IMR-90 (cell line): Measurements from ENCODE around the gene MB. TPM values are rescaled to one million over a fixed set of nuclear protein-coding genes. Genes with fewer than 3 reads are reported as not detected.

ENCODE experiments used
- ATAC-seq: fragments of 200-7000 bp; cut with Tn5 transposase; 2 replicates; pipeline ENCODE4 v1.9.1; 2020; ENCODE audit warnings: low read depth, mild to moderate bottlenecking, moderate library complexity
- BruUV-seq: library from RNA; stranded (reverse); fragments of 400-500 nt; replicated peaks from 2 replicates; lab custom pipeline; 2021; lab: Mats Ljungman, UMichigan
- CTCF ChIA-PET: fragments of 300-600 bp; formaldehyde crosslinking; extraction: SDS; loops from one replicate; lab custom pipeline; 2021; ENCODE audit warnings: antibody characterized with exemption; lab: Yijun Ruan, JAX
- POLR2A ChIA-PET: fragments of 300-600 bp; sonication (Branson Sonifier 250); formaldehyde crosslinking; loops from one replicate; lab custom pipeline; 2022; ENCODE audit warnings: antibody characterized with exemption; ENCODE audit not compliant: unreplicated experiment; lab: Charles Lee
- DNase-seq: peaks from one replicate; pipeline ENCODE4 v3.0.0; 2013
- H2AFZ ChIP-seq: replicated peaks from 2 replicates; pipeline ENCODE3; 2013; ENCODE audit warnings: low read length, mild to moderate bottlenecking; ENCODE audit not compliant: poor library complexity
- H2AK5ac ChIP-seq: 2 replicates; pipeline ENCODE4 v1.6.1; 2013; ENCODE audit warnings: low read depth, low read length, inconsistent platforms
- H2AK9ac ChIP-seq: replicated peaks from 2 replicates; pipeline ENCODE3; 2013; ENCODE audit warnings: mild to moderate bottlenecking, low read depth, low read length, moderate library complexity; ENCODE audit not compliant: poor library complexity
- H2BK120ac ChIP-seq: 2 replicates; pipeline ENCODE4 v1.6.1; 2013; ENCODE audit warnings: low read depth, low read length, inconsistent platforms
- H2BK15ac ChIP-seq: 3 replicates; pipeline ENCODE4 v1.6.1; 2013; ENCODE audit warnings: low read depth, low read length, inconsistent platforms
- H2BK20ac ChIP-seq: 2 replicates; pipeline ENCODE4 v1.6.1; 2013; ENCODE audit warnings: low read depth, mild to moderate bottlenecking, inconsistent platforms, low read length, moderate library complexity
- H2BK5ac ChIP-seq: 2 replicates; pipeline ENCODE4 v1.6.1; 2013; ENCODE audit warnings: mild to moderate bottlenecking, low read depth, low read length, inconsistent platforms; ENCODE audit not compliant: poor library complexity, severe bottlenecking
- H3K14ac ChIP-seq: replicated peaks from 2 replicates; pipeline ENCODE4 v1.6.1; 2013; ENCODE audit warnings: low read depth, low read length, inconsistent platforms
- H3K18ac ChIP-seq: 2 replicates; pipeline ENCODE4 v1.6.1; 2013; ENCODE audit warnings: low read depth, low read length, control low read depth
- H3K23ac ChIP-seq: 2 replicates; pipeline ENCODE4 v1.6.1; 2013; ENCODE audit warnings: low read depth, low read length, inconsistent platforms
- H3K27ac ChIP-seq: 2 replicates; pipeline ENCODE4 v1.5.1; 2013; ENCODE audit warnings: mild to moderate bottlenecking, control low read depth, low read length; ENCODE audit not compliant: insufficient read depth
- H3K27me3 ChIP-seq: 2 replicates; pipeline ENCODE4 v1.6.1; 2013; ENCODE audit warnings: low read length; ENCODE audit not compliant: control insufficient read depth, insufficient read depth
- H3K36me3 ChIP-seq: 2 replicates; pipeline ENCODE4 v1.6.1; 2013; ENCODE audit warnings: low read length, mixed read lengths; ENCODE audit not compliant: control insufficient read depth, insufficient read depth
- H3K4ac ChIP-seq: 2 replicates; pipeline ENCODE4 v1.6.1; 2013; ENCODE audit warnings: low read depth, low read length, inconsistent platforms
- H3K4me1 ChIP-seq: 2 replicates; pipeline ENCODE4 v1.6.1; 2013; ENCODE audit warnings: low read length, mixed read lengths; ENCODE audit not compliant: control insufficient read depth, insufficient read depth
- H3K4me2 ChIP-seq: 2 replicates; pipeline ENCODE4 v1.6.1; 2013; ENCODE audit warnings: low read depth, mild to moderate bottlenecking, control low read depth, low read length, moderate library complexity
- H3K4me3 ChIP-seq: 2 replicates; pipeline ENCODE4 v1.5.1; 2013; ENCODE audit warnings: low read depth, mild to moderate bottlenecking, control low read depth, low read length, moderate library complexity; ENCODE audit not compliant: insufficient read depth
- H3K56ac ChIP-seq: 2 replicates; pipeline ENCODE4 v1.6.1; 2013; ENCODE audit warnings: low read length, inconsistent platforms; ENCODE audit not compliant: insufficient read depth; ENCODE audit errors: extremely low read depth
- H3K79me1 ChIP-seq, 2 experiments: 2 replicates each; pipeline ENCODE4 v1.6.1; 2013; ENCODE audit warnings: low read length in 2 of 2, inconsistent platforms in 1 of 2, low read depth in 1 of 2
- H3K9ac ChIP-seq: 2 replicates; pipeline ENCODE4 v1.6.1; 2013; ENCODE audit warnings: low read depth, low read length, control low read depth
- H3K9me1 ChIP-seq: 2 replicates; pipeline ENCODE4 v1.6.1; 2013; ENCODE audit warnings: low read length, inconsistent platforms; ENCODE audit not compliant: insufficient read depth
- H3K9me3 ChIP-seq: 2 replicates; pipeline ENCODE4 v1.6.1; 2013; ENCODE audit warnings: low read length; ENCODE audit not compliant: control insufficient read depth, insufficient read depth
- H4K20me1 ChIP-seq: 2 replicates; pipeline ENCODE4 v1.6.1; 2013; ENCODE audit warnings: low read length, inconsistent platforms; ENCODE audit not compliant: insufficient read depth
- H4K5ac ChIP-seq: 2 replicates; pipeline ENCODE4 v1.6.1; 2013; ENCODE audit warnings: mild to moderate bottlenecking, low read depth, low read length, control low read depth
- H4K8ac ChIP-seq, 2 experiments: 2 replicates each; pipeline ENCODE4 v1.6.1; 2013; ENCODE audit warnings: low read depth in 2 of 2, low read length in 2 of 2, control low read depth in 1 of 2, inconsistent platforms in 1 of 2
- H4K91ac ChIP-seq: 2 replicates; pipeline ENCODE4 v1.6.1; 2013; ENCODE audit warnings: low read depth, low read length, inconsistent platforms; ENCODE audit not compliant: insufficient read depth
- RFX5 ChIP-seq: IDR thresholded peaks from 2 replicates; pipeline ENCODE4 v1.8.0; 2012; ENCODE audit warnings: low read depth, mild to moderate bottlenecking, low read length, moderate library complexity
- SMC3 ChIP-seq: fragments of 150-350 bp; IDR thresholded peaks from 2 replicates; pipeline ENCODE4 v1.6.1; 2016; ENCODE audit warnings: low read depth, mild to moderate bottlenecking, antibody characterized with exemption, low read length, moderate library complexity
- WGBS, 2 experiments: methylation state at CpG; one replicate each; pipeline versions ENCODE4 v1.1.5 to v1.1.7; 2013; ENCODE audit warnings: missing lambda C conversion rate in 2 of 2; ENCODE audit not compliant: insufficient read length in 1 of 2; ENCODE audit errors: extremely low coverage in 2 of 2; 5-methylcytosine and 5-hydroxymethylcytosine counted together
- dilution Hi-C: fragments of 300-500 bp; cut with HindIII; formaldehyde crosslinking; loops from one replicate; pipeline ENCODE4 v1.14.3; 2018; ENCODE audit warnings: low sequenced_read_pairs; ENCODE audit not compliant: unreplicated experiment
- in situ Hi-C: fragments of 300-500 bp; cut with MboI; formaldehyde crosslinking; loops from 3 replicates; pipeline ENCODE4 v1.14.3; 2019; ENCODE audit warnings: low sequenced_read_pairs, inconsistent platforms, mixed read lengths
- intact Hi-C: fragments of 100-400 bp; cut with micrococcal nuclease; formaldehyde crosslinking; loops from 2 replicates; pipeline ENCODE4 v1.10.0; 2022
- polyA plus RNA-seq, 3 experiments: library from polyadenylated mRNA; depleted of rRNA; stranded (reverse); fragments of >200 nt; gene quantifications; 2 replicates each; pipeline ENCODE4 v1.2.3, GENCODE V29; 2012; ENCODE audit warnings: low replicate concordance in 1 of 3
- total RNA-seq: library from RNA; depleted of rRNA; stranded (reverse); fragments of >200 nt; gene quantifications from 2 replicates; pipeline ENCODE4 v1.2.3, GENCODE V29; 2012

The MB gene
- total and polyA plus RNA-seq, 2 of the 4 experiments (the other 2 are of a cell fraction): not detected

DNA sequence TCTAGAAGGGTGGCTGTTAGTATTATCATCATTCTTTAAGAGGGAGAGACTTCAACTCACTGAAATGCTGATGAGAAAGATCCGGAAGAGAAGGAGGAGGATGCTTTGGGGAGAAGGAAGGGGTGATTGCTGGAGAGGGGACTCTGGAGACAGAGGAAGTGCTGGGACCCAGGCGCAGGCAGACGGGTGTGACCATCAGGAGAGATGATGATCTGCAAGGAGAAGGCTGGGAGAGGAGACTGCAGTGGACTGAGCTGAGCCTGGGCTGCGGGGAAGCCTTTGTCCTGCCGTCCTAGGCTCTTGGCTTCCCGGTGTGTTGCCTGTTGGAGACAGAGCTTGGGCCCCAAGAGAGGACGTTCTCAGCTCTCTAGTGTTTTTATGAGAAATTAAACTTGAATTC lies 53.9 kb downstream of the MB start:
- Histone ChIP-seq H3K4me1 (peaks cover 23% of the 10 kb centered on the region), H2BK15ac (peak overlapping the region; percentile 65; the same call in 1 of the 3 replicates), H4K20me1 (no peaks in the 10 kb centered on the region), H3K9me3 (peaks cover 6% of the 10 kb centered on the region), H3K18ac (peak overlapping the region; percentile 30; the same call in 1 of the 2 replicates), H3K23ac (peak overlapping the region; percentile 71; the same call in 1 of the 2 replicates), H3K9ac (no peak overlapping the region), H2AK9ac (peak overlapping the region; percentile 13), H2BK120ac (peak overlapping the region; percentile 69), H3K56ac (no peak overlapping the region), H2BK20ac (peak overlapping the region; percentile 79), H3K4ac (peak overlapping the region; percentile 68), H2AK5ac (peak overlapping the region; percentile 85), H3K14ac (peak overlapping the region; percentile 58), H3K9me1 (peaks cover 19% of the 10 kb centered on the region), H3K27me3 (no peaks in the 10 kb centered on the region), H3K4me3 (no peak overlapping the region), H4K91ac (peak overlapping the region; percentile 67), H3K4me2 (no peak overlapping the region), H4K5ac (0 out of 2 replicates have a peak overlapping the region, but pooled peaks have one; percentile 22), H2BK5ac (no peak overlapping the region), H3K79me1 (no peaks in the 10 kb centered on the region), H3K36me3 (no peaks in the 10 kb centered on the region), H3K27ac (no peak overlapping the region), H2AFZ (peak overlapping the region; percentile 66), H4K8ac (0 out of 4 replicates have a peak overlapping the region, but pooled peaks of 1 of the 2 experiments have one; percentile 5)
- 83% methylated on average over 3 of the region's 7 CpGs; no CpG with 5 or more reads in 1 of the 2 experiments for WGBS, 2 experiments
- in situ Hi-C loops: no loop called here
- no peak for ATAC-seq
- TF ChIP-seq SMC3: no peak
- TF ChIP-seq RFX5: no peak
- ChIA-PET CTCF (interaction anchor here (0.9 kb wide), 1 partner anchor 23 kb away, joined by 3 read pairs; the partner anchor contains the start of gene RASD2), POLR2A (no interaction called here)
- dilution Hi-C loops: no loop called here
- no TSS peak for BruUV-seq
- DNase-seq: no peak
- intact Hi-C loops: no loop called here
